ENCODE results near the gene PTPRM. TPM values are rescaled to one million over a fixed set of nuclear protein-coding genes. Genes with fewer than 3 reads are reported as not detected.

PTPRM gene
- total RNA-seq, 1 experiment from 2014 or later: 6.2 TPM

GRCh38 chr18:7697306-7697705 lies 130.2 kb downstream of the PTPRM start:
- no peaks in the 10 kb centered on the region for H3K79me2 ChIP-seq (ENCODE audit: insufficient read depth, low read length)
- Mint-ChIP-seq H3K27me3 (ENCODE audit: low read depth) (peaks cover 4% of the 10 kb centered on the region; the same call in 1 of the 2 replicates), H3K4me3 (no peak overlapping the region), H3K9me3 (peaks cover 0 to 2% of the 10 kb centered on the region in 2 experiments; a peak in 1 of 5 replicates), H3K27ac (no peak overlapping the region), H3K36me3 (ENCODE audit: insufficient read depth in 1 of 3, low read depth in 3 of 3) (no peaks in the 10 kb centered on the region; a peak in 1 of 7 replicates), H3K4me1 (no peaks in the 10 kb centered on the region)
- H3K9ac ChIP-seq (ENCODE audit: extremely low read depth, insufficient read length, low read length): no peak overlapping the region
- H4K91ac ChIP-seq (ENCODE audit: insufficient read length, low read depth, low read length): no peak overlapping the region
- H2BK12ac ChIP-seq (ENCODE audit: insufficient read length, low read depth, low read length): no peak overlapping the region
- no peaks in the 10 kb centered on the region for H3K9me3 ChIP-seq (ENCODE audit: control insufficient read depth, low read depth, low read length)
- no peaks in the 10 kb centered on the region for H3K27me3 ChIP-seq (ENCODE audit: insufficient read depth, low read length)
- no peak overlapping the region for H3K27ac ChIP-seq (ENCODE audit: insufficient read length, low read depth, low read length)
- no peak overlapping the region for H2BK20ac ChIP-seq (ENCODE audit: low read depth, low read length, poor library complexity, severe bottlenecking)
- H3K23me2 ChIP-seq (ENCODE audit: insufficient read length, low read depth, low read length, poor library complexity, severe bottlenecking): no peaks in the 10 kb centered on the region
- no peaks in the 10 kb centered on the region for H3K79me1 ChIP-seq (ENCODE audit: insufficient read depth, low read depth, low read length, poor library complexity, severe bottlenecking)
- H4K8ac ChIP-seq (replicated peaks; ENCODE audit: insufficient read length, low read depth, low read length): no peak overlapping the region
- H2BK15ac ChIP-seq (ENCODE audit: low read depth, low read length): no peak overlapping the region
- no peak overlapping the region for H4K5ac ChIP-seq (ENCODE audit: insufficient read length, low read depth, low read length)
- H2BK5ac ChIP-seq (ENCODE audit: insufficient read length, low read length): no peak overlapping the region
- H3K4me2 ChIP-seq (ENCODE audit: insufficient read depth, insufficient read length, low read length): no peak overlapping the region
- no peak overlapping the region for H3K56ac ChIP-seq (ENCODE audit: insufficient read length, low read depth, low read length)
- no peak overlapping the region for H3K18ac ChIP-seq (ENCODE audit: insufficient read length, low read depth, low read length)
- H2BK120ac ChIP-seq (ENCODE audit: low read depth, low read length, poor library complexity, severe bottlenecking): no peak overlapping the region
- no peak for TF ChIP-seq CTCF (conservative IDR thresholded peaks at IDR 0.05)
- no peak for DNase-seq
- H3K14ac ChIP-seq (ENCODE audit: insufficient read depth, low read length): no peak overlapping the region
- no peak overlapping the region for H3T11ph ChIP-seq (ENCODE audit: low read length)
- H2AFZ ChIP-seq (ENCODE audit: low read length): no peak overlapping the region
- no peaks in the 10 kb centered on the region for H3K4me1 ChIP-seq (ENCODE audit: insufficient read depth, low read length)
- no peaks in the 10 kb centered on the region for H4K20me1 ChIP-seq (ENCODE audit: control insufficient read depth, insufficient read depth, insufficient read length)
- no peak overlapping the region for H3K23ac ChIP-seq (ENCODE audit: insufficient read length, low read depth, low read length)
- no peak overlapping the region for H2AK5ac ChIP-seq (ENCODE audit: insufficient read length, low read length)
- no peak overlapping the region for H3K4ac ChIP-seq (ENCODE audit: low read depth, low read length)
- WGBS (ENCODE audit: extremely low coverage, insufficient read length, low lambda C conversion rate): no CpG with 5 or more reads among the region's 2 CpGs
